ENCODE results near the gene NLGN2. TPM values are rescaled to one million over a fixed set of nuclear protein-coding genes. Genes with fewer than 3 reads are reported as not detected.

NLGN2 gene
- total and polyA plus RNA-seq, 2 donors (not counting 1 experiment from before 2014, with no cell fraction given): 0.52 to 3.4 TPM

- no peak overlapping the region for H3K27ac ChIP-seq (ENCODE audit: low read length in 2 of 2)
- intact Hi-C loops (cut with micrococcal nuclease): no loop called here
- TF ChIP-seq CTCF (IDR thresholded peaks at IDR 0.05) (no peak), EZH2 (IDR thresholded peaks at IDR 0.05; ENCODE audit: borderline replicate concordance, insufficient read depth, low read depth, low read length, poor library complexity, severe bottlenecking) (no peak)
- Mint-ChIP-seq H3K9me3 (ENCODE audit: insufficient read depth) (no peaks in the 10 kb centered on the region), H3K27me3 (no peaks in the 10 kb centered on the region), H3K27ac (no peak overlapping the region), H3K4me3 (no peak overlapping the region), H3K4me1 (peaks cover 27% of the 10 kb centered on the region)
- no peak for DNase-seq
- H3K27me3 ChIP-seq (replicated peaks in 1 of 4; ENCODE audit: control extremely low read depth in 1 of 4, control insufficient read depth in 3 of 4, insufficient read depth in 4 of 4, low read length in 3 of 4): no peaks in the 10 kb centered on the region
- no peak for ATAC-seq (ENCODE audit: low read depth)
- H3K79me2 ChIP-seq (ENCODE audit: control insufficient read depth, insufficient read depth, low read length): peaks cover 51% of the 10 kb centered on the region
- peaks cover 57% of the 10 kb centered on the region for H4K20me1 ChIP-seq (ENCODE audit: control insufficient read depth, insufficient read depth, low read length, poor library complexity, severe bottlenecking)
- H3K36me3 ChIP-seq (replicated peaks in 1 of 2; ENCODE audit: control extremely low read depth in 1 of 2, control insufficient read depth in 1 of 2, extremely low read depth in 1 of 2, insufficient read depth in 2 of 2, low read length in 1 of 2): peaks cover 0 to 18% of the 10 kb centered on the region in 2 experiments
- peaks cover 8 to 21% of the 10 kb centered on the region in 2 donors for H3K4me1 ChIP-seq (ENCODE audit: control insufficient read depth in 2 of 2, insufficient read depth in 2 of 2, low read length in 2 of 2)
- no peak overlapping the region for H3K4me2 ChIP-seq (replicated peaks; ENCODE audit: low read depth, low read length, poor library complexity, severe bottlenecking)
- H3K9me3 ChIP-seq (ENCODE audit: control extremely low read depth in 1 of 3, control insufficient read depth in 2 of 3, insufficient read depth in 1 of 3, low read length in 2 of 3): no peaks in the 10 kb centered on the region
- no peak overlapping the region for H3K4me3 ChIP-seq (ENCODE audit: control extremely low read depth in 1 of 5, extremely low read depth in 1 of 5, insufficient read depth in 1 of 5, low read depth in 2 of 5, low read length in 4 of 5)
- CTCF ChIA-PET: no interaction called here
- H2AFZ ChIP-seq (ENCODE audit: insufficient read depth, low read depth, low read length, poor library complexity, severe bottlenecking): no peak overlapping the region
- POLR2A ChIA-PET: no interaction called here
- 84% methylated on average over 11 of the region's 12 CpGs for WGBS (ENCODE audit: insufficient coverage)
- no peak overlapping the region for H3K9ac ChIP-seq (ENCODE audit: low read length)
These were observed 61.3 kb downstream of the NLGN2 start for GRCh38 chr17:7468804-7469389.

Other genes starting within 250 kb of the NLGN2 start
Only the 30 nearest of the 39 such genes appear.
- 104 and 116 TPM in 2 replicates for gene DVL2, start 173.3 kb upstream of the NLGN2 start, total RNA-seq
- gene DVL2, start 173.3 kb upstream of the NLGN2 start, polyA plus RNA-seq: 14.6 and 22.5 TPM in 2 replicates
- gene PHF23, start 168.4 kb upstream of the NLGN2 start, total RNA-seq: 42.3 and 45.8 TPM in 2 replicates
- gene PHF23, start 168.4 kb upstream of the NLGN2 start, polyA plus RNA-seq: 15.7 and 17.6 TPM in 2 replicates
- 350 and 371 TPM in 2 replicates for gene GABARAP, start 165.4 kb upstream of the NLGN2 start, total RNA-seq
- 201 and 323 TPM in 2 replicates for gene GABARAP, start 165.4 kb upstream of the NLGN2 start, polyA plus RNA-seq
- gene CTDNEP1, start 156.1 kb upstream of the NLGN2 start, total RNA-seq: 160 and 162 TPM in 2 replicates
- gene CTDNEP1, start 156.1 kb upstream of the NLGN2 start, polyA plus RNA-seq: 108 and 125 TPM in 2 replicates
- 42.2 and 48.0 TPM in 2 replicates for gene ELP5, start 155.6 kb upstream of the NLGN2 start, total RNA-seq
- 69.9 and 77.9 TPM in 2 replicates for gene ELP5, start 155.6 kb upstream of the NLGN2 start, polyA plus RNA-seq
- gene CLDN7, start 145.4 kb upstream of the NLGN2 start, total RNA-seq: 1.2 TPM in 2 replicates
- 5.8 and 10.8 TPM in 2 replicates for gene CLDN7, start 145.4 kb upstream of the NLGN2 start, polyA plus RNA-seq
- not detected in 2 replicates for gene SLC2A4, start 126.1 kb upstream of the NLGN2 start, total RNA-seq
- not detected in 2 replicates for gene SLC2A4, start 126.1 kb upstream of the NLGN2 start, polyA plus RNA-seq
- 0.22 TPM in 1 of 2 replicates, not detected in the other for gene YBX2, start 113.2 kb upstream of the NLGN2 start, total RNA-seq
- gene YBX2, start 113.2 kb upstream of the NLGN2 start, polyA plus RNA-seq: 0.15 TPM in 1 of 2 replicates, not detected in the other
- 233 and 236 TPM in 2 replicates for gene EIF5A, start 100.2 kb upstream of the NLGN2 start, total RNA-seq
- 576 and 769 TPM in 2 replicates for gene EIF5A, start 100.2 kb upstream of the NLGN2 start, polyA plus RNA-seq
- gene GPS2, start 92.5 kb upstream of the NLGN2 start, total RNA-seq: 128 and 137 TPM in 2 replicates
- gene GPS2, start 92.5 kb upstream of the NLGN2 start, polyA plus RNA-seq: 209 and 225 TPM in 2 replicates
- gene NEURL4, start 78.5 kb upstream of the NLGN2 start, total RNA-seq: 85.2 and 89.2 TPM in 2 replicates
- 54.6 and 82.6 TPM in 2 replicates for gene NEURL4, start 78.5 kb upstream of the NLGN2 start, polyA plus RNA-seq
- 371 and 392 TPM in 2 replicates for gene ACAP1, start 71.3 kb upstream of the NLGN2 start, total RNA-seq
- 412 and 471 TPM in 2 replicates for gene ACAP1, start 71.3 kb upstream of the NLGN2 start, polyA plus RNA-seq
- 13.4 and 15.4 TPM in 2 replicates for gene KCTD11, start 55.7 kb upstream of the NLGN2 start, total RNA-seq
- 3.1 and 4.3 TPM in 2 replicates for gene KCTD11, start 55.7 kb upstream of the NLGN2 start, polyA plus RNA-seq
- 0.25 TPM in 1 of 2 replicates, not detected in the other for gene TMEM95, start 52.7 kb upstream of the NLGN2 start, total RNA-seq
- gene TMEM95, start 52.7 kb upstream of the NLGN2 start, polyA plus RNA-seq: not detected in 2 replicates
- gene TNK1, start 26.8 kb upstream of the NLGN2 start, total RNA-seq: 10.0 and 11.7 TPM in 2 replicates
- gene TNK1, start 26.8 kb upstream of the NLGN2 start, polyA plus RNA-seq: 22.5 and 23.7 TPM in 2 replicates
- gene PLSCR3, start 13.3 kb upstream of the NLGN2 start, total RNA-seq: 31.1 and 31.6 TPM in 2 replicates
- 82.3 and 122 TPM in 2 replicates for gene PLSCR3, start 13.3 kb upstream of the NLGN2 start, polyA plus RNA-seq
- gene TMEM256, start 3.7 kb upstream of the NLGN2 start, total RNA-seq: 64.5 and 67.8 TPM in 2 replicates
- gene TMEM256, start 3.7 kb upstream of the NLGN2 start, polyA plus RNA-seq: 29.2 and 65.4 TPM in 2 replicates
- not detected in 2 replicates for gene SPEM1, start 12.5 kb downstream of the NLGN2 start, total RNA-seq
- gene SPEM1, start 12.5 kb downstream of the NLGN2 start, polyA plus RNA-seq: not detected in 2 replicates
- not detected in 2 replicates for gene SPEM2, start 17.8 kb downstream of the NLGN2 start, total RNA-seq
- gene SPEM2, start 17.8 kb downstream of the NLGN2 start, polyA plus RNA-seq: not detected in 2 replicates
- gene SPEM3, start 21.0 kb downstream of the NLGN2 start, total RNA-seq: not detected in 2 replicates
- not detected in 2 replicates for gene SPEM3, start 21.0 kb downstream of the NLGN2 start, polyA plus RNA-seq
- 17.7 and 19.1 TPM in 2 replicates for gene TMEM102, start 27.6 kb downstream of the NLGN2 start, total RNA-seq
- gene TMEM102, start 27.6 kb downstream of the NLGN2 start, polyA plus RNA-seq: 5.9 and 10.8 TPM in 2 replicates
- gene FGF11, start 31.7 kb downstream of the NLGN2 start, total RNA-seq: 2.8 and 4.6 TPM in 2 replicates
- 2.7 and 3.3 TPM in 2 replicates for gene FGF11, start 31.7 kb downstream of the NLGN2 start, polyA plus RNA-seq
- gene CHRNB1, start 37.2 kb downstream of the NLGN2 start, total RNA-seq: 6.2 and 6.6 TPM in 2 replicates
- gene CHRNB1, start 37.2 kb downstream of the NLGN2 start, polyA plus RNA-seq: 5.8 and 7.2 TPM in 2 replicates
- 59.4 and 62.4 TPM in 2 replicates for gene ZBTB4, start 71.8 kb downstream of the NLGN2 start, total RNA-seq
- gene ZBTB4, start 71.8 kb downstream of the NLGN2 start, polyA plus RNA-seq: 16.0 and 19.2 TPM in 2 replicates
- 0.30 TPM in 1 of 2 replicates, not detected in the other for gene SLC35G6, start 73.6 kb downstream of the NLGN2 start, total RNA-seq
- gene SLC35G6, start 73.6 kb downstream of the NLGN2 start, polyA plus RNA-seq: 0.04 TPM in 1 of 2 replicates, not detected in the other
- 225 and 240 TPM in 2 replicates for gene POLR2A, start 76.5 kb downstream of the NLGN2 start, total RNA-seq
- 56.5 and 77.6 TPM in 2 replicates for gene POLR2A, start 76.5 kb downstream of the NLGN2 start, polyA plus RNA-seq
- 40.6 and 44.5 TPM in 2 replicates for gene TNFSF12, start 141.2 kb downstream of the NLGN2 start, total RNA-seq
- gene TNFSF12, start 141.2 kb downstream of the NLGN2 start, polyA plus RNA-seq: 31.7 and 53.4 TPM in 2 replicates
- gene TNFSF13, start 150.9 kb downstream of the NLGN2 start, total RNA-seq: 14.7 and 16.0 TPM in 2 replicates
- gene TNFSF13, start 150.9 kb downstream of the NLGN2 start, polyA plus RNA-seq: 18.1 and 20.2 TPM in 2 replicates
- 44.4 and 45.1 TPM in 2 replicates for gene SENP3, start 154.1 kb downstream of the NLGN2 start, total RNA-seq
- gene SENP3, start 154.1 kb downstream of the NLGN2 start, polyA plus RNA-seq: 54.1 and 57.1 TPM in 2 replicates
- 10.8 and 12.9 TPM in 2 replicates for gene CD68, start 171.8 kb downstream of the NLGN2 start, total RNA-seq
- 0.66 and 3.9 TPM in 2 replicates for gene CD68, start 171.8 kb downstream of the NLGN2 start, polyA plus RNA-seq